ENCODE measurements around the gene JAK1. TPM values are rescaled to one million over a fixed set of nuclear protein-coding genes. Genes with fewer than 3 reads are reported as not detected.

The JAK1 gene
- total RNA-seq (2022) = 107 and 130 TPM in 2 replicates
- percentile 90 among the genes with signal in this experiment for Bru-seq, nascent RNA
- percentile 89 among the genes with signal in this experiment for BruChase-seq, experiment 1, labeled RNA remaining after a 6-hour chase
- BruChase-seq, experiment 2, labeled RNA remaining after a 2-hour chase = percentile 82 among the genes with signal in this experiment
- long read RNA-seq, full-length matches to known transcripts = 72 of 121 reads
- long read RNA-seq, partial matches to known transcripts = 11 of 121 reads
- long read RNA-seq, other reads (novel, unspliced or antisense) = 38 of 121 reads

- no peaks in the 10 kb centered on the region for H3K27me3 Mint-ChIP-seq (ENCODE audit: unreplicated experiment)
- H3K9me3 Mint-ChIP-seq (ENCODE audit: low read depth, unreplicated experiment) = no peaks in the 10 kb centered on the region
- H3K27ac Mint-ChIP-seq (ENCODE audit: unreplicated experiment) = peak within 1 kb of the TSS; percentile 61
- no TSS peak for BruUV-seq (replicated peaks)
- H3K4me1 Mint-ChIP-seq (ENCODE audit: low read depth, unreplicated experiment) = peaks cover 49% of the 10 kb centered on the region
- H3K4me3 Mint-ChIP-seq (ENCODE audit: low read depth, unreplicated experiment) = peak within 1 kb of the TSS; percentile 83
- H3K36me3 Mint-ChIP-seq (ENCODE audit: insufficient read depth, unreplicated experiment) = peaks cover 27% of the 10 kb centered on the region
- no peak for TF ChIP-seq CTCF (IDR thresholded peaks at IDR 0.05; ENCODE audit: unreplicated experiment)
- intact Hi-C loops (cut with micrococcal nuclease; ENCODE audit: unreplicated experiment) = loop anchor here (5.0 kb wide), 1 partner anchor 104 kb away; no protein-coding TSS in a partner anchor
- CTCF ChIA-PET = interaction anchor here (0.6 to 1.4 kb wide), 5 partner anchors 33 to 289 kb away, joined by 3 to 7 read pairs (median 4); no protein-coding TSS in a partner anchor
- peak; percentile 92 for DNase-seq
These were observed at the start of gene JAK1 for GRCh38 chr1:64966158-64966971. TSS of gene JAK1 (minus strand) at chr1:64966549. CDS start at chr1:64886264, 80,285 bp downstream.

GRCh38 chr1:65014321-65014720 lies 48.0 kb upstream of the JAK1 start:
- H3K36me3 Mint-ChIP-seq (ENCODE audit: insufficient read depth, unreplicated experiment) = no peaks in the 10 kb centered on the region
- CTCF ChIA-PET = no interaction called here
- peaks cover 3% of the 10 kb centered on the region for H3K9me3 Mint-ChIP-seq (ENCODE audit: low read depth, unreplicated experiment)
- no peak overlapping the region for H3K4me3 Mint-ChIP-seq (ENCODE audit: low read depth, unreplicated experiment)
- no peaks in the 10 kb centered on the region for H3K4me1 Mint-ChIP-seq (ENCODE audit: low read depth, unreplicated experiment)
- BruUV-seq (replicated peaks) = no TSS peak
- intact Hi-C loops (cut with micrococcal nuclease; ENCODE audit: unreplicated experiment) = no loop called here
- no peak for DNase-seq
- H3K27me3 Mint-ChIP-seq (ENCODE audit: unreplicated experiment) = no peaks in the 10 kb centered on the region
- no peak for TF ChIP-seq CTCF (IDR thresholded peaks at IDR 0.05; ENCODE audit: unreplicated experiment)
- H3K27ac Mint-ChIP-seq (ENCODE audit: unreplicated experiment) = no peak overlapping the region

DNA sequence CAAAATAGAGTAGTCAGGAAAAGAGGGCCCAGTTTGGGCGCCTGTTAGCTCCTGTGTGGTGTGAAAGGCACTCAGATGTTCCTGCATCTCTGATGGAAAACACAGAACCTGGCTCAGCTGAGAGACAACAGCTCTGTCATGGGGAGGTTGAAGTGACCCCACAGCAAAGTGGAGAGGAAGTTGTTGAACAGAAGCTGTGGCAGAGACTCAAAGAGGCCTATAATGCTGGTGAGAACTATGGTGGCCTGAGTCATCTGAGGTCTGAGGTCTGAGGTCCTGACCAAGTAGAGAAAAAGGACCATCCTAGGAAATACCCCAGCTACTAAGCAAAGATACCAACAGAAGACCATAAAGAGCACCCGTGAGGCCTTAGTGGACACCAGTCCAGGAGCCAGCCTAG lies 45.6 kb upstream of the JAK1 start:
- intact Hi-C loops (cut with micrococcal nuclease; ENCODE audit: unreplicated experiment) = no loop called here
- Mint-ChIP-seq H3K27me3 (ENCODE audit: unreplicated experiment) (no peaks in the 10 kb centered on the region), H3K36me3 (ENCODE audit: insufficient read depth, unreplicated experiment) (no peaks in the 10 kb centered on the region), H3K4me1 (ENCODE audit: low read depth, unreplicated experiment) (no peaks in the 10 kb centered on the region), H3K4me3 (ENCODE audit: low read depth, unreplicated experiment) (no peak overlapping the region), H3K27ac (ENCODE audit: unreplicated experiment) (no peak overlapping the region), H3K9me3 (ENCODE audit: low read depth, unreplicated experiment) (peaks cover 3% of the 10 kb centered on the region)
- no peak for TF ChIP-seq CTCF (IDR thresholded peaks at IDR 0.05; ENCODE audit: unreplicated experiment)
- CTCF ChIA-PET = no interaction called here
- no TSS peak for BruUV-seq (replicated peaks)
- no peak for DNase-seq

DNA sequence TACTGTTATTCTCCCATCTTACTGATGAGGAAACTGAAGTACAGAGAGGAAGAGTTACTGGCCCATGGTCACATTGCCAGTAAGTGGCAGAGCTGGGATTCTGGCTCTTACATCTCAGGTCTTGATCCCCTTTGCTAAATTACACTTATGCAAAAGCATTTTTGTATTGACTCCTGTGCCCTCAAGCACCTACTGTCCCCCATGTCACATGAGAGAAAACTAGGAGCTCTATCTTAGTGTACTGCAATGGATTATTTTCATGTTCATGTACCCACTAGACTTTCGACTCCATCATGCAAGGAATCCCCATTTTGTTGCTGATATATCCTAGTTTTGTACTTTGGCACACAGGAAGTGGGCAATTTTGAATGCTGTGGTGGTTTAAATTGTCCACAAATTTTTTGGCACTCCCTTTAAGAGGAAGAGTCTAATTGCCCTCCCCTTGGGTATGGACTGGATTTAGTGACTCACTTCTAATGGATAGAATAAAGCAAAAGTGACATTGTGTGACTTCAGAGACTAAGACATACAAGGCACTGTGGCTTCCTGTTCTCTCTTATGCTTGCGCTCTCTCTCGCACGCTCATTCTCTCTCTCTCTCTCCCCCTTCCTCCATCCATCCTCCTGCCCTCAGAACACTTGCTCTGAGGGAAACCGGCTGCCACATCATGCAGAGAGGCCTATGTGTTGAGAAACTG lies 43.5 kb upstream of the JAK1 start:
- intact Hi-C loops (cut with micrococcal nuclease; ENCODE audit: unreplicated experiment) = no loop called here
- no peaks in the 10 kb centered on the region for H3K36me3 Mint-ChIP-seq (ENCODE audit: insufficient read depth, unreplicated experiment)
- H3K4me1 Mint-ChIP-seq (ENCODE audit: low read depth, unreplicated experiment) = no peaks in the 10 kb centered on the region
- no peak overlapping the region for H3K27ac Mint-ChIP-seq (ENCODE audit: unreplicated experiment)
- H3K4me3 Mint-ChIP-seq (ENCODE audit: low read depth, unreplicated experiment) = no peak overlapping the region
- TF ChIP-seq CTCF (IDR thresholded peaks at IDR 0.05; ENCODE audit: unreplicated experiment) = no peak
- BruUV-seq (replicated peaks) = no TSS peak
- no peak for DNase-seq
- peaks cover 3% of the 10 kb centered on the region for H3K9me3 Mint-ChIP-seq (ENCODE audit: low read depth, unreplicated experiment)
- no peaks in the 10 kb centered on the region for H3K27me3 Mint-ChIP-seq (ENCODE audit: unreplicated experiment)
- CTCF ChIA-PET = no interaction called here
